Lower leg skin (tissue), 4 donors: ENCODE measurements around the gene HOXD11. TPM values are rescaled to one million over a fixed set of nuclear protein-coding genes. Genes with fewer than 3 reads are reported as not detected.

Experiments used
- DNase-seq, 2 donors: peaks; one replicate each; pipeline ENCODE4 v3.0.0-alpha.2; 2019; ENCODE audit warnings: low spot score in 2 of 2
- H3K4me3 ChIP-seq: fragments of 200-600 bp; sonication (generic); 2 replicates; pipeline ENCODE4 v1.5.1; 2017; ENCODE audit warnings: mild to moderate bottlenecking, low read depth; ENCODE audit not compliant: poor library complexity, severe bottlenecking
- CTCF ChIP-seq, 3 donors: fragments of 450-650 bp; IDR thresholded peaks; one replicate each; pipeline ENCODE4 v1.5.1; 2016; ENCODE audit warnings: antibody characterized with exemption in 3 of 3, mild to moderate bottlenecking in 3 of 3, moderate library complexity in 2 of 3
- POLR2A ChIP-seq, 2 donors: fragments of 450-650 bp; IDR thresholded peaks; one replicate each; pipeline ENCODE4 v1.6.1; 2016 to 2017; ENCODE audit warnings: antibody characterized with exemption in 2 of 2, mild to moderate bottlenecking in 1 of 2, moderate library complexity in 1 of 2
- WGBS, 2 donors: methylation state at CpG; one replicate each; pipeline ENCODE4 v1.1.5; 2018; 5-methylcytosine and 5-hydroxymethylcytosine counted together
- intact Hi-C: fragments of 100-400 bp; cut with DNase I; formaldehyde crosslinking; loops from one replicate; pipeline ENCODE4 v1.15.0; 2023; ENCODE audit warnings: low total_unique reads
- total RNA-seq, 4 donors: library from RNA; depleted of rRNA; stranded (reverse); fragments of >200 nt; gene quantifications; one replicate each; pipeline ENCODE4 v1.1.0, GENCODE V29; 2016

HOXD11 gene
- total RNA-seq, 4 donors from 2014 or later = 0.23 TPM; not detected in 3

GRCh38 chr2:176154576-176155252 is 47.6 kb downstream of the HOXD11 start:
- TF ChIP-seq CTCF (IDR thresholded peaks at IDR 0.05) = no peak
- no peak for TF ChIP-seq POLR2A (IDR thresholded peaks at IDR 0.05)
- intact Hi-C loops = no loop called here
- DNase-seq = no peak
- H3K4me3 ChIP-seq = no peak overlapping the region
- WGBS, 2 donors = 66 to 71% methylated on average over 11 of the region's 11 CpGs

GRCh38 chr2:176155356-176156044 is 48.4 kb downstream of the HOXD11 start:
- H3K4me3 ChIP-seq = no peak overlapping the region
- TF ChIP-seq CTCF (IDR thresholded peaks at IDR 0.05) = no peak
- no peak for TF ChIP-seq POLR2A (IDR thresholded peaks at IDR 0.05)
- intact Hi-C loops = no loop called here
- 62 to 64% methylated on average over 6 of the region's 6 CpGs for WGBS, 2 donors
- DNase-seq = no peak

- intact Hi-C loops = no loop called here
- TF ChIP-seq POLR2A (IDR thresholded peaks at IDR 0.05) (no peak), CTCF (IDR thresholded peaks at IDR 0.05) (no peak)
- DNase-seq = peak in 1 of 2 donors; percentile 73
- no peak overlapping the region for H3K4me3 ChIP-seq
- WGBS, 2 donors = 69% methylated on average over 8 of the region's 8 CpGs
Observed at GRCh38 chr2:176156301-176156806, 49.3 kb downstream of the HOXD11 start.

GRCh38 chr2:176156807-176157498 is 49.9 kb downstream of the HOXD11 start, which contains the start of gene HOXD3:
HOXD3 (plus strand) TSS chr2:176157307; CDS start chr2:176169115, 11,808 bp downstream.
- intact Hi-C loops = no loop called here
- peak in 1 of 2 donors; percentile 68 for DNase-seq
- TF ChIP-seq POLR2A (IDR thresholded peaks at IDR 0.05) = no peak
- no peak for TF ChIP-seq CTCF (IDR thresholded peaks at IDR 0.05)
- no peak within 1 kb of the TSS for H3K4me3 ChIP-seq
- WGBS, 2 donors = 18 to 19% methylated on average over 48 of the region's 48 CpGs

- 12 to 20% methylated on average over 43 of the region's 43 CpGs for WGBS, 2 donors
- intact Hi-C loops = no loop called here
- TF ChIP-seq POLR2A (IDR thresholded peaks at IDR 0.05) (no peak), CTCF (IDR thresholded peaks at IDR 0.05) (no peak)
- H3K4me3 ChIP-seq = no peak overlapping the region
- peak in 1 of 2 donors; percentile 79 for DNase-seq
Observed at GRCh38 chr2:176157499-176158185, 50.6 kb downstream of the HOXD11 start.
